ENCODE measurements around the gene NUBP2. TPM values are rescaled to one million over a fixed set of nuclear protein-coding genes. Genes with fewer than 3 reads are reported as not detected.
"Not testable (repeated sequence)": the region's sequence is repeated elsewhere in the genome, so short reads cannot be mapped to it uniquely, and the experiment has no call there.

Gene NUBP2
- total RNA-seq, 6 donors from 2014 or later = 53.2 to 85.6 (median 60.5) TPM

- peaks cover 0 to 6% (median 0%) of the 10 kb centered on the region in 4 donors for H3K9me3 ChIP-seq
- H3K4me3 ChIP-seq = peak overlapping the region in 3 of 4 donors; percentile 12 to 41 (median 40)
- H3K27me3 ChIP-seq = no peaks in the 10 kb centered on the region
- TF ChIP-seq EP300 (IDR thresholded peaks at IDR 0.05) (no peak), POLR2AphosphoS5 (IDR thresholded peaks at IDR 0.05) (no peak), POLR2A (IDR thresholded peaks at IDR 0.05) (no peak), CTCF (IDR thresholded peaks at IDR 0.05) (no peak)
- H3K27ac ChIP-seq = peak overlapping the region in 3 of 4 donors; percentile 30 to 45 (median 42)
- peaks cover 0 to 22% (median 7%) of the 10 kb centered on the region in 4 donors for H3K4me1 ChIP-seq
- H3K36me3 ChIP-seq = peaks cover 3 to 42% (median 28%) of the 10 kb centered on the region in 4 donors
- 80 to 88% methylated on average over 2 to 33 of the region's 33 CpGs for WGBS, 2 donors
- DNase-seq = peak in 1 of 2 donors; percentile 80
- ATAC-seq (ENCODE audit: low FRiP score in 2 of 2) = no peak
Measured at GRCh38 chr16:1792836-1793577, 10.2 kb downstream of the NUBP2 start.

GRCh38 chr16:1793578-1794220 lies 10.9 kb downstream of the NUBP2 start, which contains the start of gene IGFALS:
Gene IGFALS (minus strand): TSS chr16:1793705. CDS start chr16:1793652, 53 bp downstream.
- peak; percentile 23 to 50 for ATAC-seq (ENCODE audit: low FRiP score in 2 of 2)
- DNase-seq = peak; percentile 52 to 87
- WGBS, 2 donors = 74 to 95% methylated on average over 7 to 16 of the region's 28 CpGs
- no peaks in the 10 kb centered on the region for H3K27me3 ChIP-seq
- H3K27ac ChIP-seq = peak within 1 kb of the TSS; percentile 30 to 47 (median 44)
- TF ChIP-seq EP300 (IDR thresholded peaks at IDR 0.05) (no peak), POLR2A (IDR thresholded peaks at IDR 0.05) (peak in 1 of 4 donors; percentile 17)
- H3K9me3 ChIP-seq = peaks cover 0 to 8% (median 0%) of the 10 kb centered on the region in 4 donors
- peak within 1 kb of the TSS in 3 of 4 donors; percentile 12 to 41 (median 40) for H3K4me3 ChIP-seq
- H3K36me3 ChIP-seq = peaks cover 2 to 35% (median 22%) of the 10 kb centered on the region in 4 donors
- H3K4me1 ChIP-seq = peaks cover 0 to 22% (median 7%) of the 10 kb centered on the region in 4 donors

- Histone ChIP-seq H3K27me3 (no peaks in the 10 kb centered on the region), H3K36me3 (peaks cover 0 to 28% (median 16%) of the 10 kb centered on the region in 4 donors), H3K9me3 (peaks cover 0 to 8% (median 0%) of the 10 kb centered on the region in 4 donors), H3K4me3 (peak overlapping the region in 3 of 4 donors; percentile 12 to 41 (median 40)), H3K27ac (peak overlapping the region; percentile 24 to 47 (median 44)), H3K4me1 (peaks cover 0 to 22% (median 7%) of the 10 kb centered on the region in 4 donors)
- DNase-seq (peak; percentile 72 to 78), ATAC-seq (ENCODE audit: low FRiP score in 2 of 2) (peak; percentile 26 to 71)
- TF ChIP-seq POLR2A (IDR thresholded peaks at IDR 0.05) (peak in 1 of 4 donors; percentile 36), POLR2AphosphoS5 (IDR thresholded peaks at IDR 0.05) (no peak), EP300 (IDR thresholded peaks at IDR 0.05) (no peak)
- 52 to 75% methylated on average over 11 to 17 of the region's 18 CpGs for WGBS, 2 donors
Measured at GRCh38 chr16:1794221-1794871, 11.6 kb downstream of the NUBP2 start.

GRCh38 chr16:1794908-1795666 lies 12.3 kb downstream of the NUBP2 start:
- Histone ChIP-seq H3K4me3 (peak overlapping the region in 2 of 4 donors; percentile 40 to 41), H3K27ac (peak overlapping the region; percentile 24 to 45 (median 36))

GRCh38 chr16:1799263-1799662 lies 16.5 kb downstream of the NUBP2 start:
- H3K27ac ChIP-seq; H3K36me3 ChIP-seq; H3K9me3 ChIP-seq; ATAC-seq (ENCODE audit: low FRiP score in 2 of 2); H3K27me3 ChIP-seq; H3K4me3 ChIP-seq; DNase-seq: not testable (repeated sequence)
- WGBS, 2 donors = 59 to 93% methylated on average over 4 to 5 of the region's 5 CpGs
- H3K4me1 ChIP-seq = peaks cover 0 to 10% (median under 1%) of the 10 kb centered on the region in 4 donors

More at GRCh38 chr16:1794908-1795666, 12.3 kb downstream of the NUBP2 start:
- Histone ChIP-seq H3K36me3 (peaks cover 0 to 23% (median 13%) of the 10 kb centered on the region in 4 donors), H3K9me3 (peaks cover 0 to 8% (median 0%) of the 10 kb centered on the region in 4 donors), H3K27me3 (no peaks in the 10 kb centered on the region), H3K4me1 (peaks cover 0 to 22% (median 7%) of the 10 kb centered on the region in 4 donors)
- 86% methylated on average over 17 to 32 of the region's 32 CpGs for WGBS, 2 donors
- ATAC-seq (ENCODE audit: low FRiP score in 2 of 2) (no peak), DNase-seq (peak; percentile 18 to 76)
- TF ChIP-seq POLR2AphosphoS5 (IDR thresholded peaks at IDR 0.05) = no peak
- TF ChIP-seq EP300 (IDR thresholded peaks at IDR 0.05) = no peak
- TF ChIP-seq CTCF (IDR thresholded peaks at IDR 0.05) = no peak
- no peak for TF ChIP-seq POLR2A (IDR thresholded peaks at IDR 0.05)
